PC-3 (cell line): ENCODE data around the gene ZNF385A.

ENCODE experiments used
- EZH2 ChIP-seq: fragments of 300-600 bp; sonication (generic); IDR thresholded peaks from one replicate; pipeline ENCODE4 v1.6.1; 2017; ENCODE audit warnings: antibody characterized with exemption, mild to moderate bottlenecking, low read length; ENCODE audit not compliant: unreplicated experiment
- TF ChIP-seq, protein P1 (sequence below): fragments of 300-600 bp; sonication (generic); conservative IDR thresholded peaks from 2 replicates; pipeline ENCODE4 v1.5.1; 2017; ENCODE audit warnings: antibody characterized with exemption, low read depth, mild to moderate bottlenecking, low read length

GRCh38 chr12:54372113-54372806 lies 12.3 kb downstream of the ZNF385A start:
- TF ChIP-seq EZH2, result no peak
- TF ChIP-seq, protein P1, sequence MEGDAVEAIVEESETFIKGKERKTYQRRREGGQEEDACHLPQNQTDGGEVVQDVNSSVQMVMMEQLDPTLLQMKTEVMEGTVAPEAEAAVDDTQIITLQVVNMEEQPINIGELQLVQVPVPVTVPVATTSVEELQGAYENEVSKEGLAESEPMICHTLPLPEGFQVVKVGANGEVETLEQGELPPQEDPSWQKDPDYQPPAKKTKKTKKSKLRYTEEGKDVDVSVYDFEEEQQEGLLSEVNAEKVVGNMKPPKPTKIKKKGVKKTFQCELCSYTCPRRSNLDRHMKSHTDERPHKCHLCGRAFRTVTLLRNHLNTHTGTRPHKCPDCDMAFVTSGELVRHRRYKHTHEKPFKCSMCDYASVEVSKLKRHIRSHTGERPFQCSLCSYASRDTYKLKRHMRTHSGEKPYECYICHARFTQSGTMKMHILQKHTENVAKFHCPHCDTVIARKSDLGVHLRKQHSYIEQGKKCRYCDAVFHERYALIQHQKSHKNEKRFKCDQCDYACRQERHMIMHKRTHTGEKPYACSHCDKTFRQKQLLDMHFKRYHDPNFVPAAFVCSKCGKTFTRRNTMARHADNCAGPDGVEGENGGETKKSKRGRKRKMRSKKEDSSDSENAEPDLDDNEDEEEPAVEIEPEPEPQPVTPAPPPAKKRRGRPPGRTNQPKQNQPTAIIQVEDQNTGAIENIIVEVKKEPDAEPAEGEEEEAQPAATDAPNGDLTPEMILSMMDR, result no peak
